GM03348 (cell line): ENCODE data around the gene NCCRP1.
A peak's percentile ranks its signal among the peaks of the same experiment; 100 is the strongest.
"Not testable (repeated sequence)": the region's sequence is repeated elsewhere in the genome, so short reads cannot be mapped to it uniquely, and the experiment has no call there.

Source experiments
- DNase-seq: peaks from one replicate; pipeline ENCODE4 v3.0.0; 2012; ENCODE audit warnings: low spot score

The NCCRP1 gene

DNA sequence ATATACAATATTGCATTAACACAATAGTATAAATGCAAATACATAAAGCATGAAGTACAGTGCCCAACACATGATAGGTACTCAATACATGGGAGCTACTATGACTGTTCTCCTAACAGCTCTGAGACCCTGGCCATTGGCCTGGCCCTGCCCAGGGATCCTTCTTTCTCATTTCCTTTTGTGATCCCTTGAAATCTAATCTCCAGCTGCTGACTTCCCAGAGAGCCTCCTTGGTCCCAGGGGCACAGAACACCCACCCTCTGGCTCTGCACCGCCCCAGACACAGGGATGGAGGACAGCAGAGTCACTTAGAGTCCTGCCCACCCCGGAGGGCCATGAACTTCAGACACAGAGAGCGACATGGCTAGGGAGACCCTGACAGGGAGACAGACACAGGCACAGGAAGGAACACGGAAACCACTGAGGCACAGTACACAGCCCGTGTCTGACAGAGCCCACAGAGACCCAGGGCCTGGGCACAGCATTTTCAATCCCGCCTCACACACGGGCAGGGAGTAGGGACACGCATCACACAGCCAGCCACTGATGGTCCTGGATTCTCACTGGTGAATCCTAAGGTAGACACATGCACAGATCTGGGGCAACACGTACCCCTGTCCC lies 11.5 kb downstream of the NCCRP1 start:
- no peak for DNase-seq

DNA sequence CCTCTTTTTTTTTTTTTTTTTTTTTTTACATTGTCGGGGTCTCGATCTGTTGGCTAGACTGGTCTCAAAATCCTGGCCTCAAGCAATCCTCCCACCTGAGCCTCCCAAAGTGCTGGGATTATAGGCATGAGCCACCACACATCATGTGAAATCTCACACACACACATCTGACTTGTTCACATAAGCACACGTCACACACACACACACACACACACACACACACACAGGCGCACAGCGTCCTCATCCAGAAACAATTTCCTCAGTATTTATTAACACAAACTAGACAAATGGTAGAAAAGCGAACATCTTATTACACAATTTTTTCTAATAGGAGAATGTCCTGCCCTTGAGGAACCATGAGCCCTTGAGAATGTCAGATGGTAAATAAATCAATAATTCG lies 12.4 kb downstream of the NCCRP1 start:
- DNase-seq, result no peak

DNA sequence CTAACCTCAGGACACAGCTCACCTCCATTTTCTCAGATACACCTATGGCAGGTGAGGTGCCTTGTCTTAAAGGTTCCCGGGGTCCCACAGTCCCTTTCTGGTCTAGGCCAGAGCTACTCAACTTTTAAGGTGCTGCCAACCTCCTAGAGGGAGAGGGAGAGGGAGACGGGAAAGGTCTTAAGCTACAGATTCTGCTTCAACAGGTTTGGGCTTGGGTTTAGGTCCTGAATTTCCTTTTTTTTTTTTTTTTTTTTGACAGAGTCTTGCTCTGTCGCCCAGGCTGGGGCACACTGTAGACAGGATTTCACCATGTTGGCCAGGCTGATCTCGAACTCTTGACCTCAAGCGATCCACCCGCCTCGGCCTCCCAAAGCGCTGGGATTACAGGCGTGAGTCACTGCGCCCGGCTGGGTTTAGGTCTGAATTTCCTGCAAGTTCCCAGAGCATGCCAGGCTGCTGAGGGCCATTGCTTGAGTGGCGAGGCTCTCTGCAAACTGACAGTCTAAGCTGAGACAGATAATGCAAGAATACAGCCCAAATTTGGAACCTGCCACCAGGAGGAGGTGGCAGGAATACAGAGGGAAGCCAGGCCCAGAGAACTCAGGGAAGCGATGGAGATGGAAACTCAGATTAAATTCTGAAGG lies 15.1 kb downstream of the NCCRP1 start:
- DNase-seq, result no peak

DNA sequence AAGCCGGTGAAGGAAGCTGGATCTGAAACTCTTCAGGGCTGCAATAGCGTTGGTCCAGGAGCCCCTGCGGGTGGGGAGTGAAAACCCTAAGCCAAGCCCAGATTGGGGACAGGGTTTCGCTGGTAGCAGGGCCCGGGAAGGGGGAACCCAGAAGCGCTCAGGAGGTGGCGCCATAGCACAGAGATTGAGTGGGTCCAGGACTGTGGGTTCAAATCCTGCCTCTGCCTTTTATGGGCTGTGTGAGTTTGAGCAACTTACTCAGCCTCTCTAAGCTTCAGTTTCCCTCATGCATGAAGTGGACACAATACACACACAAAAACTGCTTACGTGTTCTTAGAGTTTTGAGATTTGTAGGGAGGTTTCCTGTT lies 15.6 kb downstream of the NCCRP1 start:
- DNase-seq, result no peak

DNA sequence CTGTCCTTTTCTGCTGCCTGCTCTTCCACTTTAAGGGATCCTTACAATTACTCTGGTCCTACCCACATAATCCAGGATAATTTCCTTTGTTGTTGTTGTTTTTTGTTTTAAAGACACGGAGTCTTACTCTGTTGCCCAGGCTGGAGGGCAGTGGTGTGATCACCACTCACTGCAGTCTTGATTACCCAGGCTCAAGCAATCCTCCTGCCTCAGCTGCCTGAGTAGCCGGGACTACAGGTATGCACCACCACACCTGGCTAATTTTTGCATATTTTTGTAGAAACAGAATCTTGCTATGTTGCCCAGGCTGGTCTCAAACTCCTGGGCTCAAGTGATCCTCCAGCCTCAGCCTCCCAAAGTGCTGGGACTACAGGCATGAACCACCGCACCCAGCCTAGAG lies 18.6 kb downstream of the NCCRP1 start:
- not testable (repeated sequence) for DNase-seq

DNA sequence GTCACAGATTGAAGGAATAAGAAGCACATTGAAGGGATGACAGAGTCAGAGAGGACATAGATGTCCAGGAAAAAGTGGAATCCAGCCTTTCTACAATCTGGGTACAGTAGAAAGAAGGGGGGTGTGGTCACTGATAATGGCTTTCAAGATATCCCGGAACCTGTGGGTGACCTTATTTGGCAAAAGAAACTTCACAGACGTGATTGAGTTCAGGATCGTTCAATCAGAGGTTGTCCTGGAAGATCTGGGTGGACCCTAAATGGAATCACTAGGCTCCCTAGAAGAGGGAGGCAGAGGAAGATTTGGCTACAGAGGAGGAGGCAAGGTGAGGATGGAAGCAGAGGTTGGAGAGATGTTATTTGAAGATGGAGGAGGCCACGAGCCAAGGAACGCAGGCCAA lies 20.3 kb downstream of the NCCRP1 start:
- DNase-seq, result no peak

GRCh38 chr19:39218230-39219007 lies 21.7 kb downstream of the NCCRP1 start:
- no peak for DNase-seq

GRCh38 chr19:39219108-39219507 lies 22.3 kb downstream of the NCCRP1 start:
- not testable (repeated sequence) for DNase-seq

DNA sequence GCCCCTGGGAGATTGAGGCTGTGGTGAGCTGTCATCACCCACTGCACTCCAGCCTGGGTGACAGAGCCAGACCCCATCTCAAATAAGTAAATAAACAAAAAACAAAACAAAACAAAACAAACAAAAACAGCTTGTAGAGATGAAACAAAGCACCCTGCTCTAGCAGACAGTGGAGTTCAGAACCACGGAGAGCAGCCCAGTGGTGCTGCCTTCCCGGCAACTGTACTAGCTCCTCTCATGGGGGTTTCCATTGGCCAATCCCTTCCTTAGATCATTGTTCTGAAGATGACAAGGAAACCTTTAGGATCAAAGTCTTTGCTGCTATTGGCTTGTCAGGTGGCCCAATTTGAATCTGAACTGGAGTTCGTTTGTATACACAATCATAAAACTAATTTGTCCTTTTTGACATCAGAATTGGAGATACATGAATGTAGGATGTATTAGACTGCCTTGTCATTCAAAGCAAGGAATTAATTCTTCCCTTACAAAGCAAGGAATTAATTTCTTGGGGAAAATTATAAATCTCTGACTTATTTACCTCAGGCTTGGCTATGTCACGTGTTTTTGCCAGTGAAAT lies 27.0 kb downstream of the NCCRP1 start:
- peak; percentile 55 for DNase-seq

DNA sequence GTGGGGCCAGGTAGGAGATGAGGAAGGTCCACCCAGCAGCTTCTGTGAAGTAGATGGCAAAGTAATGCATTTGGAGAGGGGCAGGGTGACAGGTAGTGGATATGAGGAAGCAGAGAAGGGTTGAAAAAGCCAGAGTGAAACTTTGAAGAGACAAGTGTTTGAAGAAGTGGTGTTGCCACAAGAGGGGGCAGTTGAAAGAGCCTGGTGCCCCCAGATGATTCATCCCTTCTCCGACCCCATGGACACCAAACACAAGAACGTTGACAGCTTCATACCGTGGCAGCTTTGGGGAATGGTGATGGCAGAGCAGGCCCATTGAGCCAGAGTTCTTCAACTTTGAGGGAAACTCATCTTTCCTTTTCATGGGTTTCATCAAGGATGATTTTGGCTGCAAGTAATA lies 28.1 kb downstream of the NCCRP1 start:
- DNase-seq, result no peak

- DNase-seq, result no peak
Observed at GRCh38 chr19:39230096-39230764, 33.5 kb downstream of the NCCRP1 start.

DNA sequence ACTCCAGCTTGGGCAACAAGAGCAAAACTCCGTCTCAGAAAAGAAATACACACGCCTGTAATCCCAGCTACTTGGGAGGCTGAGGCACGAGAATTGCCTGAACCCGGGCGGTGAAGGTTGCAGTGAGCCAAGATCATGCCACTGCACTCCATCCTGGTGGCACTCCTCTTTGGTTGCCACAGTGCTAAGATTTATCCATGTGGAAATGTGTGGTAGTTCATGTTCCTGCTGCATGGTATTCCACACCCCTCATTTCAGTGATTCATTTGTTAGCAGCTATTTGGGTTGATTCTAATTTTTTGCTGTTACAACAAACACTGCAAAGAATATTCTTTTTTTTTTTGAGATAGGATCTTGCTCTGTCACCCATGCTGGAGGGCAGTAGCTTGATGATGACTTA lies 35.9 kb downstream of the NCCRP1 start:
- no peak for DNase-seq

- no peak for DNase-seq
Observed at GRCh38 chr19:39236527-39236926, 39.8 kb downstream of the NCCRP1 start.

GRCh38 chr19:39237200-39238184 lies 40.7 kb downstream of the NCCRP1 start:
- no peak for DNase-seq

DNA sequence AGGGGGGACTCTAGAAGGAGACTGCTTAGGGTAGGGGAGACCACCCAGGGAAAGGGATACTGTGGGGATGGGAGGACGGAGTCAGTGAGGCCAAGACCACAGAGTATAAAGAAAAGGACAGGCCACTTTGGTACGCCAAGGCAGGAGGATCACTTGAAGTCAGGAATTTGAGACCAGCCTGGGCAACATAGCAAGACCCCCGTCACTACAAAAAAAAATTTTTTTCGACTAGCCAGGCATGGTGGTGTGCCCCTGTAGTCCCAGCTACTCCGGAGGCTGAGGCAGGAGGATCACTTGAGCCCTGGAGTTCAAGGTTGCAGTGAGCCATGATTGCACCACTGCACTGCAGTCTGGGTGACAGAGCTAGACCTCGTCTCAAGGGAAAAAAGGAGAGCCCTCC lies 41.4 kb downstream of the NCCRP1 start:
- no peak for DNase-seq

GRCh38 chr19:39238944-39239343 lies 42.2 kb downstream of the NCCRP1 start:
- no peak for DNase-seq

- no peak for DNase-seq
Observed at GRCh38 chr19:39240421-39240820, 43.7 kb downstream of the NCCRP1 start.

GRCh38 chr19:39243741-39244140 lies 47.0 kb downstream of the NCCRP1 start:
- not testable (repeated sequence) for DNase-seq

GRCh38 chr19:39244410-39245100 lies 47.8 kb downstream of the NCCRP1 start, which contains the start of gene IFNL3:
Gene IFNL3, minus strand, starts transcription at chr19:39245006. Its CDS starts 39 bp downstream, at chr19:39244967.
- not testable (repeated sequence) for DNase-seq

DNA sequence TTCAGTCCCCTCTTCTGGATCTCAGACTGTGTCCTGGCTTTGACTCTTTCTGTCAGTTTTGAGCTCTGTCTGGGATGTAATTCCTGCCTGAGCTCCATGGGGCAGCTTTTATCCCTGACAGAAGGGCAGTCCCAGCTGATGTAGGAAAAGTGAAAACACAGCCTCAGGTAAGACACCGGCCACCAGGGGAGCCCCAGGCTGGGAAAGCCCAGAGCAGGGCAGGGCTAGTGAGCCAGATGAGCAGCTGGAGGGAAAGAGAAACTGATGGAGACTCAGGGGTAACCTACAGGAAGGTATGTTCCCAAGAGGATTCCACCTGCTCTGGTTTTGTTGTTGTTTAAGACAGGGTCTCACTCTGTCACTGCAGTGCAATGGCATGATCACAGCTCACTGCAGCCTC lies 48.4 kb downstream of the NCCRP1 start:
- DNase-seq, result not testable (repeated sequence)
